Fibroblast of pulmonary artery (primary cell): ENCODE data around the gene TMPRSS7.
"Not testable (repeated sequence)": the region's sequence is repeated elsewhere in the genome, so short reads cannot be mapped to it uniquely, and the experiment has no call there.

ENCODE experiments used
- DNase-seq: peaks from one replicate; pipeline ENCODE4 v3.0.0-alpha.2; 2010; ENCODE audit warnings: low read depth
- H3K4me3 ChIP-seq: replicated peaks from 2 replicates; pipeline ENCODE4 v1.5.1; 2011; ENCODE audit warnings: low read depth, mild to moderate bottlenecking, control low read depth, low read length, moderate library complexity
- TF ChIP-seq, protein P1 (sequence below): IDR thresholded peaks from 2 replicates; pipeline ENCODE4 v1.5.1; 2011; ENCODE audit warnings: mild to moderate bottlenecking, control low read depth, low read length, inconsistent platforms; ENCODE audit errors: missing control alignments

The TMPRSS7 gene

DNA sequence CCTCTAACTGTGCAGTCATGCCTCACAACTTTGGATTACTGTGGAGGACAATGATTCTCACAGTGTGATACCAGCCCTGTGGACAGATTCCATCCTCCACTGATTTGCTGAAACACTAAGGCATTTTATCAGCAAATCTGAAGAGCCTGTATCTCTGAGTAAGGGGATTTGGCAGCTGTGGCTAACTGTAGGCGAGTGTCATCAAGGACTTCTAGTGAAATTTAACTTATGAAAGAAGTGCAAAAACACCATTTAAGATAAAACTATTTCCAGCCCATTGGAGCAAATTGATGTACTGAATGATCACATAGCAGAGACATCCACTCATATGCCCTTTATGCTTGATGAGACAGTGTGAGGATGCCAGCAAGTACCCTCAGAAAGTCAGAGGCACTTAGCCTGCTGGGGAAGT lies 13.9 kb upstream of the TMPRSS7 start:
- TF ChIP-seq, protein P1, sequence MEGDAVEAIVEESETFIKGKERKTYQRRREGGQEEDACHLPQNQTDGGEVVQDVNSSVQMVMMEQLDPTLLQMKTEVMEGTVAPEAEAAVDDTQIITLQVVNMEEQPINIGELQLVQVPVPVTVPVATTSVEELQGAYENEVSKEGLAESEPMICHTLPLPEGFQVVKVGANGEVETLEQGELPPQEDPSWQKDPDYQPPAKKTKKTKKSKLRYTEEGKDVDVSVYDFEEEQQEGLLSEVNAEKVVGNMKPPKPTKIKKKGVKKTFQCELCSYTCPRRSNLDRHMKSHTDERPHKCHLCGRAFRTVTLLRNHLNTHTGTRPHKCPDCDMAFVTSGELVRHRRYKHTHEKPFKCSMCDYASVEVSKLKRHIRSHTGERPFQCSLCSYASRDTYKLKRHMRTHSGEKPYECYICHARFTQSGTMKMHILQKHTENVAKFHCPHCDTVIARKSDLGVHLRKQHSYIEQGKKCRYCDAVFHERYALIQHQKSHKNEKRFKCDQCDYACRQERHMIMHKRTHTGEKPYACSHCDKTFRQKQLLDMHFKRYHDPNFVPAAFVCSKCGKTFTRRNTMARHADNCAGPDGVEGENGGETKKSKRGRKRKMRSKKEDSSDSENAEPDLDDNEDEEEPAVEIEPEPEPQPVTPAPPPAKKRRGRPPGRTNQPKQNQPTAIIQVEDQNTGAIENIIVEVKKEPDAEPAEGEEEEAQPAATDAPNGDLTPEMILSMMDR = no peak
- H3K4me3 ChIP-seq = no peak overlapping the region
- DNase-seq = no peak

DNA sequence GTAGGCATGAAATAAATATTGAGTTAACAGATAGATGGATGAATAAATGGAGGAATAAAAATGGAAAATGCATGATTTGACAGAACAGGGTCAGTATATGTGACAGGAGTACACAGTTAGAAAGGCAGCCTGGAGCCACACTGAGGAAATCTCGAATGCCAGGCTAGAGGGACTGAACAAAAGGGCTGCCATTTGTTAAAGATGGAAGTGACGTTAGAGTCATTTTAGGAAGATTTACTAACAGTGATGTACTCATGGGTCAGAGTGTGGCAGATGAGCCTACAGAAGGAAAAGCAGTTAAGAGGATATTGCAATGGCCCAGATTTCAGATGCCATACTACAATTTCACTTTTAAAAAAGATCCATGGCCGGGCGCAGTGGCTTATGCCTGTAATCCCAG lies 7.4 kb upstream of the TMPRSS7 start:
- TF ChIP-seq, protein P1 = no peak
- no peak for DNase-seq
- no peak overlapping the region for H3K4me3 ChIP-seq

DNA sequence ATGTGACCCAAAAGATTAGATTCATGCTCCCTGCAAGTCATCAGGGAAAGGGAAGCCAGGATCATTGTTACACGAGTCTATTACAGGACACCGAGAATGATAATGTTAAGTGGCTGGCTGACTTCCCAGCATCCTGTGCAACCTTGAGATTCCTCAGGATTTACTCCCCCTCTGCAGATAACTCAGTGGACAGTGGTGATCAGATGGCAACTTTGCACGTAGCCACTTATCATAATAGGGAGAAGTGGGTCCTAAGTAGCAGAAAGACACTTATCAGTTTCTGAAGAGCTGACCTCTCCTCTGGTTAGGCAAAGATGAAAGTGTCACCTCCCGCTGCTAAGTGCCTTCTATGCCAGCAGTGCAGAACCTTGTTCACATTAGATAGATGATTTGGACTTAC lies 6.7 kb upstream of the TMPRSS7 start:
- no peak overlapping the region for H3K4me3 ChIP-seq
- TF ChIP-seq, protein P1 = no peak
- peak; percentile 18 for DNase-seq

DNA sequence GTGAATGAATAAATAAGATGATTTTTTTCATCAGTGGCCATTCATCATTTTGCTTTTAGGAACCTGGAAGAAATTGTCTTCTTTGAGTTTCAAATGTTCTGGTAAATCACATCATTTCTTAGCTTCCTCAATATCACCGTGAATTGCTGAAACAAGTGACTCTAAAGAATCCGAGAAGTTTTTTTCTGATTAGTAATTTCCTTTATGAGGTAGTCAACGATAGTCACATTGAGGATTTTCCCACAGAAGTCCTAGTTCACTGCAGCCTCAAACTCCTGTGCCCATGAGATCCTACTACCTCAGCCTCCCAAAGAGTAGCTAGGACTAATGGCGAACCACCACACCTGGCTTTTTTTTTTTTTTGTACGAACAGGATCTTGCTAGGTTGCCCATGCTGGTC lies 3.6 kb upstream of the TMPRSS7 start:
- TF ChIP-seq, protein P1 = no peak
- no peak overlapping the region for H3K4me3 ChIP-seq
- peak; percentile 42 for DNase-seq

DNA sequence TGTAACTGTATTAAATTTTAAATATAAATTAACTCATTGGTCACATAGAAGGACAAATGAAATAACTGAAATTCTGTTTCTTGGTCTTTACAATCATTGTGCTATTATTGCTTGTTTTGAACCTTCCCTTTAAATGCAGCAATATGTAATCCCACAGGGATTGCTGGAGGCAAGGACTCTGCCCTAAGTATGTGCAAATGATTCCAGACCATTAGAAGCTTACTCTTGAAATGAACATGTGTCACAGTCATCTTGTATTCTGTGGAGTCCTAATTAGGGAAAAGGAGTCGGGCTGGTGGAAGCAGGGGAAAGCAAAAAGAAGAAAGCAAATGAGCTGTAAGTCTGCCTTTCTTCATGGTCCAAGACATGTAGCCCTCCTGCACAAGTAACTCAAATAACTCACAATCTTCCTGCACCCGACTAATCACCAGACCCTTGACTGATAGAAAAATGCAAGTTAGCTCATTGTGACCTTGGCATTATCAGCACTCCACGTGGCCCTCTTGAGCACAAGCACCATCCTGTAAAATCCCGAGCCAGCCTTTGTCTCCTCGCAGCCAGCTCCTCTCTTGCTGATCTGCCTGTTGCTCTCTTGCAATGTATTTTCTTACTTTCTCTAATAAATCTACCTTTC lies 2.3 kb upstream of the TMPRSS7 start:
- TF ChIP-seq, protein P1 = no peak
- H3K4me3 ChIP-seq = no peak overlapping the region
- no peak for DNase-seq

DNA sequence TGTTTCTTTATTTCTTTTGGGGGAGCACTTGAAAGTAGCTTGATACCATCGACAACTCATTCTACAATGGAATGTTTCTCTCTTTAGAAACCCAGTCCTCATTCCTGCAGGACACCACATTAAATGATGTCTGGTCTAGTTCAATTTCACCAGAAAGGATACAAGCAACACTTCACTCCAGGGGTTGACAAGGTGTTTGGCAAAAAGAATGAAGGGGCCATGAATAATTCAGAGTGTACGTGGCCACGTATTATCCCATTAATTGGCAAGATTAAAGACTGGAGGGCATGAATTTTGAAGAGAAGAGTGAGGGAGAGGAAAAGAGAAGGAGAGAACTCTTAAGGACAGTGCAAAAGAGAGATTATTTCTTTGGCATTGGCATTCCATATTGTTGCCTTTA lies 705 bp downstream of the TMPRSS7 start:
- DNase-seq = no peak
- TF ChIP-seq, protein P1 = no peak
- no peak overlapping the region for H3K4me3 ChIP-seq

DNA sequence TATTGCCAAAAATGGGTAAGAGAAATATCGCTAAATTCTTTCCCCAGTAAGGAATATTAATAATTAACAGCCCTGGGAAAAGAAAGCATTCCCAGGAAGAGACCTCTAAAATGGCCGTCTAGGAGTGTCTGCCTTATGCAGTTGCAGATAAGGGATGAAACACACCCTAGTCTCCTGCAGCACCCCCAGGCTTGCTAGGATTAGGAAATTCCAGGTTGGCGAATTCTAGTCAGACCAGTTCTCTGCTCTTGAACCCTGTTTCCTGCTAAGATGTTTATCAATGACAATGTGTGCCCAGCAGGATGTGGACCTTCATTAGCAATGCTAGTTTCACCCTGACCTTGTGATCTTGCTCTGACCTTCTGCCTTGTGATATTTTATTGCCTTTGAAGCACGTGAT lies 2.7 kb downstream of the TMPRSS7 start:
- not testable (repeated sequence) for H3K4me3 ChIP-seq

More for the DNA sequence above, 2.7 kb downstream of the TMPRSS7 start:
- DNase-seq = not testable (repeated sequence)
